H9 (cell line): ENCODE data around the gene DOCK1. TPM values are rescaled to one million over a fixed set of nuclear protein-coding genes. Genes with fewer than 3 reads are reported as not detected.

Experiments used
- DNase-seq: peaks from one replicate; pipeline ENCODE4 v3.0.0-alpha.2; 2017
- H2AFZ ChIP-seq: one replicate; pipeline ENCODE4 v1.6.1; 2013; ENCODE audit warnings: mild to moderate bottlenecking, low read length, control low read depth, moderate library complexity
- H2AK5ac ChIP-seq: 2 replicates; pipeline ENCODE4 v1.6.1; 2013; ENCODE audit warnings: low read length, control low read depth, mixed read lengths; ENCODE audit not compliant: insufficient read length
- H2BK120ac ChIP-seq: one replicate; pipeline ENCODE4 v1.6.1; 2013; ENCODE audit warnings: low read depth, mild to moderate bottlenecking, low read length, control low read depth, inconsistent platforms; ENCODE audit not compliant: poor library complexity, severe bottlenecking
- H2BK12ac ChIP-seq: 2 replicates; pipeline ENCODE4 v1.6.1; 2013; ENCODE audit warnings: low read length, control low read depth, mixed read lengths, low read depth; ENCODE audit not compliant: insufficient read length
- H2BK15ac ChIP-seq: 2 replicates; pipeline ENCODE4 v1.6.1; 2013; ENCODE audit warnings: low read depth, low read length, control low read depth
- H2BK20ac ChIP-seq: one replicate; pipeline ENCODE4 v1.6.1; 2013; ENCODE audit warnings: low read depth, mild to moderate bottlenecking, low read length, control low read depth, inconsistent platforms; ENCODE audit not compliant: poor library complexity, severe bottlenecking
- H2BK5ac ChIP-seq: 2 replicates; pipeline ENCODE4 v1.6.1; 2013; ENCODE audit warnings: low read length, control low read depth, mixed read lengths; ENCODE audit not compliant: insufficient read length
- H3K14ac ChIP-seq: 2 replicates; pipeline ENCODE4 v1.6.1; 2013; ENCODE audit warnings: low read length, control low read depth; ENCODE audit not compliant: insufficient read depth
- H3K18ac ChIP-seq: 2 replicates; pipeline ENCODE4 v1.6.1; 2013; ENCODE audit warnings: low read depth, mild to moderate bottlenecking, mixed read lengths, low read length, control low read depth; ENCODE audit not compliant: insufficient read length
- H3K23ac ChIP-seq: 2 replicates; pipeline ENCODE4 v1.6.1; 2013; ENCODE audit warnings: low read length, control low read depth, mixed read lengths, low read depth; ENCODE audit not compliant: insufficient read length
- H3K23me2 ChIP-seq: 2 replicates; pipeline ENCODE4 v1.6.1; 2013; ENCODE audit warnings: low read depth, mild to moderate bottlenecking, mixed read lengths, low read length, control low read depth; ENCODE audit not compliant: insufficient read length, poor library complexity, severe bottlenecking
- H3K27ac ChIP-seq: 2 replicates; pipeline ENCODE4 v1.5.1; 2013; ENCODE audit warnings: low read length, control low read depth, mixed read lengths, low read depth; ENCODE audit not compliant: insufficient read length
- H3K27me3 ChIP-seq: 2 replicates; pipeline ENCODE4 v1.6.1; 2013; ENCODE audit warnings: low read length, control low read depth, inconsistent platforms; ENCODE audit not compliant: insufficient read depth
- H3K4ac ChIP-seq: 2 replicates; pipeline ENCODE4 v1.6.1; 2013; ENCODE audit warnings: low read depth, mild to moderate bottlenecking, control low read depth, inconsistent platforms, low read length, moderate library complexity
- H3K4me1 ChIP-seq: 2 replicates; pipeline ENCODE4 v1.6.1; 2013; ENCODE audit warnings: low read length, control low read depth, inconsistent platforms; ENCODE audit not compliant: insufficient read depth
- H3K4me2 ChIP-seq: 2 replicates; pipeline ENCODE4 v1.6.1; 2013; ENCODE audit warnings: low read length, control low read depth, mixed read lengths; ENCODE audit not compliant: insufficient read length, insufficient read depth
- H3K56ac ChIP-seq: 2 replicates; pipeline ENCODE4 v1.6.1; 2013; ENCODE audit warnings: low read depth, mild to moderate bottlenecking, mixed read lengths, low read length, control low read depth; ENCODE audit not compliant: insufficient read length
- H3K79me1 ChIP-seq: 2 replicates; pipeline ENCODE4 v1.6.1; 2013; ENCODE audit warnings: low read depth, mild to moderate bottlenecking, moderate library complexity, low read length, control low read depth, inconsistent platforms; ENCODE audit not compliant: insufficient read depth, poor library complexity, severe bottlenecking
- H3K79me2 ChIP-seq: 2 replicates; pipeline ENCODE4 v1.6.1; 2013; ENCODE audit warnings: low read length, control low read depth, inconsistent platforms; ENCODE audit not compliant: insufficient read depth
- H3K9ac ChIP-seq: 2 replicates; pipeline ENCODE4 v1.6.1; 2013; ENCODE audit warnings: low read length, control low read depth, mixed read lengths; ENCODE audit not compliant: insufficient read length; ENCODE audit errors: extremely low read depth
- H3K9me3 ChIP-seq: one replicate; pipeline ENCODE4 v1.6.1; 2013; ENCODE audit warnings: low read depth, low read length, inconsistent platforms; ENCODE audit not compliant: control insufficient read depth
- H3T11ph ChIP-seq: one replicate; pipeline ENCODE4 v1.6.1; 2013; ENCODE audit warnings: mild to moderate bottlenecking, low read length, control low read depth, inconsistent platforms
- H4K20me1 ChIP-seq: one replicate; pipeline ENCODE4 v1.6.1; 2013; ENCODE audit not compliant: control insufficient read depth, insufficient read length, insufficient read depth
- H4K5ac ChIP-seq: 2 replicates; pipeline ENCODE4 v1.6.1; 2013; ENCODE audit warnings: low read depth, mild to moderate bottlenecking, mixed read lengths, low read length, control low read depth; ENCODE audit not compliant: insufficient read length
- H4K8ac ChIP-seq: replicated peaks from 2 replicates; pipeline ENCODE4 v1.6.1; 2013; ENCODE audit warnings: low read length, control low read depth, mixed read lengths, low read depth; ENCODE audit not compliant: insufficient read length
- H4K91ac ChIP-seq: 2 replicates; pipeline ENCODE4 v1.6.1; 2013; ENCODE audit warnings: low read depth, mild to moderate bottlenecking, moderate library complexity, mixed read lengths, low read length, control low read depth; ENCODE audit not compliant: insufficient read length
- H3K27ac Mint-ChIP-seq, 3 experiments: 2 replicates in 2 of 3; 3 replicates in 1 of 3; pipeline ENCODE4 v1.8.0; 2020 to 2021; ENCODE audit warnings: mixed read lengths in 3 of 3, mild to moderate bottlenecking in 1 of 3, moderate library complexity in 1 of 3
- H3K27me3 Mint-ChIP-seq: 2 replicates; pipeline ENCODE4 v1.8.0; 2021; ENCODE audit warnings: low read depth, mild to moderate bottlenecking, moderate library complexity, mixed read lengths
- H3K36me3 Mint-ChIP-seq, 3 experiments: 2 replicates in 2 of 3; 3 replicates in 1 of 3; pipeline ENCODE4 v1.8.0; 2020 to 2021; ENCODE audit warnings: low read depth in 3 of 3, mixed read lengths in 3 of 3; ENCODE audit not compliant: insufficient read depth in 1 of 3
- H3K4me1 Mint-ChIP-seq, 2 experiments: 2 replicates each; pipeline ENCODE4 v1.8.0; 2020; ENCODE audit warnings: mixed read lengths in 2 of 2
- H3K4me3 Mint-ChIP-seq, 2 experiments: 2 replicates in 1 of 2; 3 replicates in 1 of 2; pipeline ENCODE4 v1.8.0; 2020 to 2021; ENCODE audit warnings: mild to moderate bottlenecking in 2 of 2, mixed read lengths in 2 of 2, moderate library complexity in 1 of 2
- H3K9me3 Mint-ChIP-seq, 2 experiments: 2 replicates in 1 of 2; 3 replicates in 1 of 2; pipeline ENCODE4 v1.8.0; 2020; ENCODE audit warnings: mild to moderate bottlenecking in 2 of 2, mixed read lengths in 2 of 2, moderate library complexity in 1 of 2
- CTCF ChIP-seq: fragments of 200-600 bp; sonication (generic); conservative IDR thresholded peaks from 3 replicates; pipeline ENCODE4 v1.8.0; 2021; ENCODE audit warnings: antibody characterized with exemption, mild to moderate bottlenecking
- WGBS: extraction: QIAGEN DNeasy Blood & Tissue Kit; methylation state at CpG from one replicate; pipeline ENCODE4 v1.1.7; 2013; ENCODE audit warnings: missing lambda C conversion rate, low lambda C conversion rate, mixed read lengths; ENCODE audit not compliant: insufficient read length; ENCODE audit errors: extremely low coverage; 5-methylcytosine and 5-hydroxymethylcytosine counted together
- total RNA-seq: library from RNA; stranded (reverse); gene quantifications from 2 replicates; pipeline ENCODE4 v1.2.1, GENCODE V29; 2021

DOCK1 gene
- total RNA-seq, 1 experiment from 2014 or later = 57.0 TPM

DNA sequence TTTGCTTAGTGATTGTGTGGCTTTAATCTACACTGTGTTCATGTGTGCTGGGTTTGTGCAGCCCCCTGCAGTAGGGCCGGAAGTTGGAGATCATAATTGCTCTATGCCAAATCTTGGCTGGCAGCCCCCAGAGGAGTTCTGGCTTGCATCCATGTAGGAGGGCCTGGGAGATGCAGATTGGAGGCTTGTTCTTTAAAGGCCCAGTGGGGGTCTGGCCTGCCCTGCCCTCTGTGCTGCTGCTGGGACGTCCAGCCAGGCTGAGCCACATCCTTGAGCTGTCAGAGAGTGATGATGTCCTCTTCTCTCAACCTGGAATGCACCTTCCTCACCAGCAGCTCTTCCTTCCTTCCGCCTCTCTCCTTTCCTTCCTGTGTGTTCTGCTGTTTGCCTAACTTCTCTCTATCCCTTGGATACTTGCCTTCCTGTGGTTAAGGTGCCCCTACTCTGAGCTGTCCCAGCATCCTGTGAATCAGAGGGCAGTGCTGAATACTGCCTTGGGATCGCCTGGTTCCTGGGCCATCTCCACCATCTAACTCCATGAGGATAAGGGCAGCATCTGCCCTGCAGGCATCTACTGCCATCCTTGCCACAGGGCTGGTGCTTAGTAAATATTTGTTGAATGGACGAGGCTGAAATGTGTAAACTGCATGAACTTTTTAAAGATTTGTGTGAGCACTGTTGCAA is 30.2 kb downstream of the DOCK1 start:
- no peak overlapping the region for H2BK120ac ChIP-seq
- H2BK5ac ChIP-seq = no peak overlapping the region
- DNase-seq = no peak
- no peak overlapping the region for H3K18ac ChIP-seq
- no peak overlapping the region for H4K8ac ChIP-seq
- H3K23me2 ChIP-seq = no peaks in the 10 kb centered on the region
- no peaks in the 10 kb centered on the region for H4K20me1 ChIP-seq
- H4K5ac ChIP-seq = no peak overlapping the region
- H3K9me3 Mint-ChIP-seq = peaks cover 5 to 7% of the 10 kb centered on the region in 2 experiments; a peak in 3 of 5 replicates
- peaks cover 6% of the 10 kb centered on the region; the same call in 1 of the 2 replicates for H3K79me2 ChIP-seq
- no peak overlapping the region for H2BK12ac ChIP-seq
- no peak overlapping the region for H3K9ac ChIP-seq
- no peak overlapping the region; a peak in 1 of 7 replicates for H3K27ac Mint-ChIP-seq
- H3K4me1 ChIP-seq = no peaks in the 10 kb centered on the region
- no peak overlapping the region for H3K4me3 Mint-ChIP-seq
- TF ChIP-seq CTCF = no peak
- no peak overlapping the region for H3T11ph ChIP-seq
- H3K27ac ChIP-seq = no peak overlapping the region
- no peak overlapping the region for H3K23ac ChIP-seq
- H3K36me3 Mint-ChIP-seq = peaks cover 12 to 24% (median 15%) of the 10 kb centered on the region in 3 experiments; a peak in 6 of 7 replicates
- no peak overlapping the region for H3K4ac ChIP-seq
- no peak overlapping the region for H3K56ac ChIP-seq
- no peaks in the 10 kb centered on the region for H3K27me3 ChIP-seq
- H3K27me3 Mint-ChIP-seq = no peaks in the 10 kb centered on the region
- H3K79me1 ChIP-seq = peaks cover 4% of the 10 kb centered on the region
- no peaks in the 10 kb centered on the region for H3K9me3 ChIP-seq
- H3K4me2 ChIP-seq = no peak overlapping the region
- no CpG with 5 or more reads among the region's 5 CpGs for WGBS
- H2BK20ac ChIP-seq = no peak overlapping the region
- no peak overlapping the region for H2BK15ac ChIP-seq
- H2AFZ ChIP-seq = no peak overlapping the region
- H4K91ac ChIP-seq = no peak overlapping the region
- peaks cover 22 to 30% of the 10 kb centered on the region in 2 experiments for H3K4me1 Mint-ChIP-seq
- H2AK5ac ChIP-seq = no peak overlapping the region
- no peak overlapping the region; the same call in 1 of the 2 replicates for H3K14ac ChIP-seq
